ENCODE measurements around the gene DNER.
"Not testable (repeated sequence)": the region's sequence is repeated elsewhere in the genome, so short reads cannot be mapped to it uniquely, and the experiment has no call there.

Gene DNER, protein sequence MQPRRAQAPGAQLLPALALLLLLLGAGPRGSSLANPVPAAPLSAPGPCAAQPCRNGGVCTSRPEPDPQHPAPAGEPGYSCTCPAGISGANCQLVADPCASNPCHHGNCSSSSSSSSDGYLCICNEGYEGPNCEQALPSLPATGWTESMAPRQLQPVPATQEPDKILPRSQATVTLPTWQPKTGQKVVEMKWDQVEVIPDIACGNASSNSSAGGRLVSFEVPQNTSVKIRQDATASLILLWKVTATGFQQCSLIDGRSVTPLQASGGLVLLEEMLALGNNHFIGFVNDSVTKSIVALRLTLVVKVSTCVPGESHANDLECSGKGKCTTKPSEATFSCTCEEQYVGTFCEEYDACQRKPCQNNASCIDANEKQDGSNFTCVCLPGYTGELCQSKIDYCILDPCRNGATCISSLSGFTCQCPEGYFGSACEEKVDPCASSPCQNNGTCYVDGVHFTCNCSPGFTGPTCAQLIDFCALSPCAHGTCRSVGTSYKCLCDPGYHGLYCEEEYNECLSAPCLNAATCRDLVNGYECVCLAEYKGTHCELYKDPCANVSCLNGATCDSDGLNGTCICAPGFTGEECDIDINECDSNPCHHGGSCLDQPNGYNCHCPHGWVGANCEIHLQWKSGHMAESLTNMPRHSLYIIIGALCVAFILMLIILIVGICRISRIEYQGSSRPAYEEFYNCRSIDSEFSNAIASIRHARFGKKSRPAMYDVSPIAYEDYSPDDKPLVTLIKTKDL

DNA sequence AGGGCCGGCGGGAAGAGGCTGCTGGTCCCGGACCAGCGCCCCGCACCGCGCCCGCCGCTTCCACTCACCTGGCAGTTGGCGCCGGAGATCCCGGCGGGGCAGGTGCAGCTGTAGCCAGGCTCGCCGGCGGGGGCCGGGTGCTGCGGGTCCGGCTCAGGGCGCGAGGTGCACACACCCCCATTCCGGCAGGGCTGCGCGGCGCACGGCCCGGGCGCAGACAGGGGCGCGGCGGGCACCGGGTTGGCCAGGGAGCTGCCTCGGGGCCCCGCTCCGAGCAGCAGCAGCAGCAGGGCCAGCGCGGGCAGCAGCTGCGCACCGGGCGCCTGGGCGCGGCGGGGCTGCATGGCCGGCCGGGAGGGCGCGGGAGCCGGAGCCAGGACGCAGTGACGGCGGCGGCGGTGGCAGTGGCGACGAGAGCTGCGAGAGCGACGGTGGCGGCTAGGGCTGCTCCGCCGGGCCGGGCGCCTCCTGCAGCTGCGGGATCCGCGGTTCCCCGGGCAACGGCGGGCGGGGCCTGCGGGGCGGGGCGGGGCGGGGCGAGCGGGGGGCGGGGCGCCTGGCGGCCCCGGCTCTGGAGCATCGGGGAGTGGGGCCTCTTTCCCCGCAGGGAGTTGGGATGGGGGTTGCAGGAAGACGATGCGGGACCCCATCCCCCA is at the start of gene DNER:
TSS of gene DNER (minus strand) at position 476 of the 656 bp plus-strand sequence. CDS start at position 344, 132 bp downstream.
- DNase-seq, result no peak

DNA sequence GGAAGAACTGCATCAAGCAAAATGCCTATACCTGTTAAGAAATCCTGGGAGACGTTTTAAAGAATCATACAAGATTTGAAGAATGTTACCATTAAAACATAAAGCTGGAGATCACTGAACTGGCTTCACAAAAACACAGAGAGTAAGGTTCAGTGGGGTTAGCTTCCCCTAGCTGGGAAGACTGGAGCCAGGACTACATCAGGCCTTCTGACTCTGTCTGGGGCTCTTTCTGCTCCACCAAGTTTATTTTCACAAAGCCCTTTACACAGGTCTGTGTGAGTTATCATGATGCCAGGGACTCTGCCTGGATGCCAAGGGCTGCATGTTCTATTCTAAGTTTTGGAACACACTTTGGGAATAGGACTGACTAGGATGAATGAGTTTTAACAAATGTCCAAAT is 47.3 kb upstream of the DNER start:
- no peak for DNase-seq

DNA sequence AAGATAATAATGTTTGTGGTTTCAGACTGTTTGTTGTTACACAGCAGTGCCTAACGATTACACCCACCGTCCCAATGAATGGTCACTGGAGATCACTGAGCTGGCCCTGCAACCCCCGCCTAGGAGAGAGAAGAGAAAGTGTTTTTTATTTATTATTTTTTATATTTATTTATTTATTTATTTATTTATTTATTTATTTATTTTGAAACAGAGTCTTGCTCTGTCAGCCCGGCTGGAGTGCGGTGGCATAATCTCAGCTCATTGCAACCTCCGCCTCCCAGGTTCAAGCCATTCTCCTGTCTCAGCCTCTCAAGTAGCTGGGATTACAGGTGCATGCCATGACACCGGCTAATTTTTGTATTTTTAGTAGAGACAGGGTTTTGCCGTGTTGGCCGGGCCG is 43.1 kb upstream of the DNER start:
- not testable (repeated sequence) for DNase-seq

DNA sequence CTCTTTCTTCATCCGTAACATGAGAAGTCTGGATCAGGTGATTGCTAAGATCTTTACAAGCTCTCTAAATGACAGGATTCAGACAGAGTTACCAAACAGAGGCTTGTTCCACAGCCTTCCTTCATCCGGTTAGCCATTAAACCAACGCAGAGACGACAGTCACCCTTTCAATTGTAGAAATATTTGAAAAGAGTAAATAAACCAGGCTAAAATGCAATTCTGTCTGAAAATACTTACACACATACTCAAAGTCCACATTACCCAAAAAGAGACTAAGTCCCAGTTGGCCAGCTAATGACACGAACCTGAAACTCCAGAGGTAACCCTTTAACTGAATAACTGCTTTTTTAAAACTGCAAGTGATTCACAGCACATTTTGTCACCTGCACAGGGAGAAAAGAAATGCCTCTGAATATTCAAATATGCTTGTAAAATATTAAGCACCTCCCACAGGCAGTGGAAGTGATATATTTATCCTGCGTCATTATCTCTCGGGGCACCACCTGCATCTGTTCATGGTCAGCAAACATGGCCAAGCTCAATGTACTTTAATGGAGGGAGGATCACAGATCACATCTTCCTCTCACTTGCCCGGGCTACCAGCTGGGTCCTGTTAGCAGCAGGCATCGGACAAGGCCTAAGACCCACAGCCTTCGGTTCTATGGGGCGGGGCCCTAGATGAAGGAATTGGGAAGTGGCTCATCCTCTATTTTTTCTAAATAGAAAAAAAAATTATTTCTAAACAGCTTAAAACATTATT is 38.8 kb upstream of the DNER start:
- no peak for DNase-seq

DNA sequence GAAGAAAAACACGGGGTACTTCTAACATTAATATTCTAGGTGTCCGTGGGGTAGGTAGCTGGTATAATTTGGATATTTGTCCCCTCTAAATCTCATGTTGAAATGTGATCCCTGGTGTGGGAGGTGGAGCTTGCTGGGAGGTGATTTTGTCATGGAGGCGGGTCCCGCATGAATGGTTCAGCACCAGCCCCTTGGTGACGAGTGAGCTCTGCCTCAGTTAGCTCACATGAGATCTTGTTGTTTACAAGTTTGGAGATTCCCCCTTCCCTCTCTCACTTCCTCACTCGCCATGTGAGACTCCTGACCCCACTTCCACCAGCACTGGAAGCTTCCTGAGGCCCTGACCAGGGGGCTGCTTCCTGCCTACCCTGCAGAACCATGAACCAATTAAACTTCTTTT is 35.4 kb upstream of the DNER start:
- no peak for DNase-seq

DNA sequence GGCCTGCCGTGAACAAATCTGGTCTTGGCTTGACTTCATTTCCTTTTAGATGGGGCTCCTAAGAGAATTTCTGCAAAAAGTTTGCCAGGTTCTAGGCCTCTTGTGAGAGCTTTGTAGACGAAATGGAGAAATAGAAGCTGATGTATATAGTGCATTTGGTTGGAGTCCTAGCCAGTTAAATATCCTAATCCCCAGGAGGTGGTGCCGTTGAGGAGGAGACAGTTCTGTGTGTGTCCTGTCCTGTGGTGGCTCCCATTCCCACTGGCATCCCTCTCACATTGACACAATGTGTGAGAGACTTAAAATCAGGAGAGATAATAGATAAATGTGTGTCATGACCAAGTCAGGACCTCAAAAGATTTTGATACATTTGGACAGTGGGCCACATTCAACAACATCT is 34.6 kb upstream of the DNER start:
- no peak for DNase-seq

DNA sequence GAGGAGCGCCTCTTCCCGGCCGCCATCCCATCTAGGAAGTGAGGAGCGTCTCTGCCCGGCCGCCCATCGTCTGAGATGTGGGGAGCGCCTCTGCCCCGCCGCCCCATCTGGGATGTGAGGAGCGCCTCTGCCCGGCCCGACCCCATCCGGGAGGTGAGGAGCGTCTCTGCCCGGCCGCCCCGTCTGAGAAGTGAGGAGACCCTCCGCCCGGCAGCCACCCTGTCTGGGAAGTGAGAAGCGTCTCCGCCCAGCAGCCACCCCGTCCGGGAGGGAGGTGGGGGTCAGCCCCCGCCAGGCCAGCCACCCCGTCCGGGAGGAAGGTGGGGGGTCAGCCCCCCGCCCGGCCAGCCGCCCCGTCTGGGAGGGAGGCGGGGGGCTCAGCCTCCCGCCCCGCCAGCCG is 28.3 kb upstream of the DNER start:
- not testable (repeated sequence) for DNase-seq

DNA sequence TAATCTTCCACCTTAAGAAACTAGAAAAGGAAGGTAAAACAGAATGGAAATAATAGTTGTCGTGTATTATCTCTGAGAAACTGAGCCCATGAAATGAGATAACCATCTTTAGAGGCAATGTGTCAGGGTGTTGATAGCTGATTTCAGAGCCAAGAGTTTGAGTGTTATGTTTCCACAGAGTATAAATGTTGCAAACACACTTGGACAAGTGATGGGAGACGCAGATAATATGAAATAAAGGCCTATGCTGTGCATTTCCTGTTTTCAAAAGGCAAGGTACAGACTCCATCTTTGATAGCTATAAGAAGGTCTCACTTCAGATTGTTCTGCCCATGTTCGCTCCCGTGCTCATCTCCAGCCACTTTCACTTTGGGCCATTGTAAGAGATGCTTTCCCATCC is 25.9 kb upstream of the DNER start:
- DNase-seq, result no peak

DNA sequence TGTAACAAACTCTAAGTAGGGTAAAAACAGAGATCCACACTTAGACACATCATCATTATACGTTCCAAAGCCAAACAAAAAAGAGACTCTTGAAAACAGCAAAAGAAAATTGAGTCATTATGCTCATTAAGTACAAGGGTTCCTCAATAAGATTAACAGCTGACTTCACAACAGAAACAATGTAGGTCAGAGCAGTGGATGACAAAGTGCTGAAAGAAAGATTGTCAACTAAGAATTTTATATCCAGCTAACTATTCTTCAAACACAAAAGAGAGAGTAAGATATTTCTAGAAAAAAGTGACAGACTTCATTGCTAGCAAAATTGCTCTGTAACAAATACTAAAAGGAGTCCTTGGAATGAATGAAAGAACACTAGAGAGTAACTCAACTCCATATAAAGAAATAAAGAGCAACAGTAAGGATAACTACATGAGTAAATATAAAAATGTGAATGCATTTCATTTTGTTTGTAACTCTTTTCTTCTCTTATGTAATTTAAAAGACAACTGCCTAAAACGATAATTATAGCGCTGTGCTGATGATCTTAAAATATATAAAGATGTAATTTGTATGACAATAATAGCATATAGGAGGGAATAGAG is 23.8 kb upstream of the DNER start:
- DNase-seq, result no peak

DNA sequence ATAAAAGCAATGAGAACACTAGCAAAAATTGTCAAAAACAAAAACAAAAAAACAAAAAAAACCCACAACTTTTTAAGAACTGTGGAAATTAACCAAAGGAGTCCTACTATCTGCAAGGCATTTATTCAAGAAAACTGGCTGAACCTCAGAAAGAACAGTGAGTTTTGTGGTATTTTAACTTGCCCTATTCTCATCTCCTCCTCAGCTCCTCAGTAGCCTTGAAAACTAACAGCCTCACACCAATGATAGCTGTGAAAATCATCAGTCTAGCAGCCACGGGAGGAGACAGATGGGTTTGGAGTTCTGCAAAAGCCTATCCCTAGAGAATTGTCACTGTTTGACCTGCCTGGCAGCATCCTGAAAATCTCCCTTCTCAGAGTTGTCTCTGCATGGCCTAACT is 20.1 kb upstream of the DNER start:
- no peak for DNase-seq

DNA sequence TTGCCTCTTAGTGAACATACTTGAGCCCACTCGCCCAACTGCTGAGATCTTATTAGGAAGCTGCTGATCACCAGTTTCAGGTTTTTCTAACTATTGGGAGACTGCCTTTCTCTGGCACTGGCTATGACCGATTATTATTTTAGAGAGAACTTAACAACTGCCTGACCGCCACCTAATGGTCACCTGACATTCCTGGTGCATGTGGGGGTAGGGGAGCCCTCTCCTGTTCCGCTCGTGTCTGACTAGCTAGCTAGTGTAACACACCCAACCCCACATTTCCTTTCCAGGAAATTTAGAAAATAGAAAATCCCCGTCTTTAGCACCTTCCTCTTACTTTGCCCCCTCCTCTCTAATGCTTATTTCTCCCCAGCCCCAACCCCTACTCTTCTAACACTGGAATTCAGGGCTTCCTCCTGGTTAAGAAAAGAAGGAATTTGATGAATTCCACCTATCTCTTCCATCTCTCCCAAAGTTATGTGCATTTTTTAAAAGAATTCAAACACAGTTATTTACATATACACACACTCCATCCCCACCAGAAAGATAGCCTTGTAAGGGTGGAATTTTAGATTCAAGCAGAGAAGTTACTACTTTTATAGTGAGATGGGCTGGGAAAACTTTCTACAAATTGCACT is 19.4 kb upstream of the DNER start:
- DNase-seq, result no peak

DNA sequence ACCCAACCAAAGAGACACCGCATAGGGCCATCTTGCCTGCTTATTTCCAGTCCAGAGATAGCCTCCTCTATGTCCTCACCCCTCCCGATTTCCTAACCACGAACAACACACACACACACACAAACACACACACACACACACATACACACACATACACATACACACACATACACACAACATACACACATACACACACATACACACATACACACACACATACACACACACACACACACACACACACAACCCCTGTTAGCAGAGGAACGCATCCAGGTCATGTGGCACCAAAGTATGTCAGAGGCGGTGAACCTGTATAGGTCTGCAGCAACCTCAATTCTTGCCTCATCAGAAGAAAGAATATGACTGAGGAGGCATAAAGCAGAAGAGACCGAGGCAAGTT is 18.5 kb upstream of the DNER start:
- DNase-seq, result no peak

DNA sequence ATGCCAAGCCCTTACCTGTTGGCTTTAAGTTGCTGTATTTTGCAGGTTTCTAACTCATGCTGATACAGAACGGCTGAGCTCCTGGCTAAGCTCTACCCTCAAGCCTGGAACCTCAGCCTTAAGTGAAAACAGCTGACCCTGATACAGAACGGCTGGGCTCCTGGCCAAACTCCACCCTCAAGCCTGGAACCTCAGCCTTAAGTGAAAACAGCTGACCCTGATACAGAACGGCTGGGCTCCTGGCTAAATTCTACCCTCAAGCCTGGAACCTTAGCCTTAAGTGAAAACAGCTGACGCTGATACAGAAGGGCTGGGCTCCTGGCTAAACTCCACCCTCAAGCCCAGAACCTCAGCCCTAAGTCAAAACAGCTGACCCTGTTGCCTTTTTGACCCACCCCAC is 17.6 kb upstream of the DNER start:
- DNase-seq, result no peak

DNA sequence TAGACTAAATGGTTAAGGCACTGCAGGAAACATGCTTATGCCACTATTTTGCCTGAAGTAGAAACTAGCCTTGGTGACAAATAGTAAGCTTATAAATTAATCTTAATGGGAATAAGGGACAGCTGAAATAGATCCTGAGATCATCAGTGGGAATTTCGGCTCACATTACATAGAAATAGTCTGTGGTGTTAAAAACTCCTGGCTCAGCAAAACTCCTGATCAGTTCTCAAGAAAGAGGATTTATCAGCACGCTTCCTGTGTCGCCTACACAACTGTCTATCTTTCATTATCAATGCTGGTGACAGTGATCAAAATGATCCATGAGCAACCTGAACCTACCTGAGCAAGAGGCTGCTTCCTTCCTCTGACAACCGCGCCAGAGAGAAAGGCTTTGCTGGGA is 17.0 kb upstream of the DNER start:
- DNase-seq, result no peak

DNA sequence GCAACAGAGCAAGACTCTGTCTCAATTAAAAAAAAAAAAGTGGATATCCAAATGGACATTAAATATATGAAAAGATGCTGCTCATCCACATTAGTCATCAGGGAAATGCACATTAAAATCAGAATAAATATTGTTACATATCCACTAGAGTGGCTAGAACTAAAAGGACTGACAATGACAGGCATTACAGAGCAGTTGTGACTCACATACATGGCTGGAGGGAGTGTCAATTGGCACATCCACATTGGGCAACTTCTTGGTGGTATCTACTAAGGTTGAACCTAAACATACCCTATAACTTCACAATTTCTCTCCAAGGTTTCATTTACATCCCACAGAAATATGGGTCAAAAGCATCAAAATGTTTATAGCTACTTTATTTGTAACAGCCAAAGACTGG is 14.0 kb upstream of the DNER start:
- no peak for DNase-seq

DNA sequence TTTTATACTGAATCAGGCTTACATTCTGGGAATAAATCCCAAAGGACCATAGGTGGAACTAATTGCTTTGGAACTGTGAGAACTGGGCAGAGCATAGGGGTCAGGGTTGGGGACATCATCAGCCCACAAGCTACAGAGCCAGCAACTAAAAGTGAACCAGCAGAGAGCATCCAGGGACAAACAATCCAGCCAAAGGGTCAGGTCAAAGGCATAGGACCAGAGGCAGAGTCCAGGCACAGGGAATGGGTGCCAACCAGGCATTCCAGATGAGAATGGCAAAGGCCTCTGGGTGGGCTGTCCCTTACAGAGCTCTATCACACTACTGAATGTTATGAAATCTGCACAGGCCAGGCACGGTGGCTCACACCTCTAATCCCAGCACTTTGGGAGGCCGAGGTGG is 12.3 kb upstream of the DNER start:
- DNase-seq, result no peak

DNA sequence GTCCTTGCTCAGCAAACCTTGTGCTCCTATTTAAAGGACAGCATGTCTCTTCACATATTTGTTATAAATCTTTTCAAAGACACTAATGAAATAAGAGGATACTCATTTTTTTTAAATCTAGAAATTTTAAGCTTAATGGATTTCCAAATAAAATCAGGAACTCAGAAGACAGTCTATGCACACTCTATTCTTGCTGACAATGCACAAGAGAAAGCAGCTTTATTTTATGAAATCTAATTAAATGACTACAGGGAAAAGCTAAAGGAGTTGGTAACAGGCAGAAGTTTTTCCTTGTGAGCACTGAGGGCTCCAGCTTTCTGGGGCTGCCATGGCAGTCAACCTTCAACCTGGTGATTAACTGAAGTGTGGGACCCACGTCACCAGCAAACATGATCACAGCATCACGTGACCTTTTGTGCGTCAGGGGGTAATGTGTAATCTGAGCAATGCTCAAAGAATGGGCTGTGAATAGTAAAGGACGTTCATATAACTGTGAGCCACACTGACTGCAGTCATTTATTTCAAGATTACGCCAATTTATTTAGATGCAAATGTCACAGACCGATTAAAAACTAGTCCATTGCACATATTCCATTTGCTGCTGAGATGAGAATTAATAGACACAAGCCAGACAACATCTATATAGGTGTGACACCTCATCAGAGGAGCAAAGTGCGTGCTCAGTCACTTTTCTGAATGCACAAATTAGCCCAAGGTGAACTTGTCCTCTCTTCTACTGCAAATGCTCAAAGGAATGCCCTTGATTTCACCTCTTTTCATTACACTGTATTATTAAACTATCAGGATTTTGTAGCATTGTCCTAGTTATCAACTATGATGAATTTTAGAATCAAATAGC is 11.6 kb upstream of the DNER start:
- DNase-seq, result peak; percentile 4

DNA sequence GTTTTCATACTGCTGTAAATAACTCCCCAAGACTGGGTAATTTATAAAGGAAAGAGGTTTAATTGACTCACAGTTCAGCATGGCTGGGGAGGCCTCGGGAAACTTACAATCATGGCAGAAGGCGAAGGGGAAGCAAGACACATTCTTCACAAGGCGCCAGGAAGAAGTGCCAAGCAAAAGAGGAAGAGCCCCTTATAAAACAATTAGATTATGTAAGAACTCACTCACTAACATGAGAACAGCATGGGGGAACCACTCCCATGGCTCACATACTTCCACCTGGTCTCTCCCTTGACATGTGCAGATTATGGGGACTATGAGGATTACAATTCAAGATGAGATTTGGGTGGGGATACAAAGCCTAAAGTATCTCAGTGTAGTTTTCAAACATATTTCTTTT is 8.8 kb upstream of the DNER start:
- DNase-seq, result not testable (repeated sequence)

DNA sequence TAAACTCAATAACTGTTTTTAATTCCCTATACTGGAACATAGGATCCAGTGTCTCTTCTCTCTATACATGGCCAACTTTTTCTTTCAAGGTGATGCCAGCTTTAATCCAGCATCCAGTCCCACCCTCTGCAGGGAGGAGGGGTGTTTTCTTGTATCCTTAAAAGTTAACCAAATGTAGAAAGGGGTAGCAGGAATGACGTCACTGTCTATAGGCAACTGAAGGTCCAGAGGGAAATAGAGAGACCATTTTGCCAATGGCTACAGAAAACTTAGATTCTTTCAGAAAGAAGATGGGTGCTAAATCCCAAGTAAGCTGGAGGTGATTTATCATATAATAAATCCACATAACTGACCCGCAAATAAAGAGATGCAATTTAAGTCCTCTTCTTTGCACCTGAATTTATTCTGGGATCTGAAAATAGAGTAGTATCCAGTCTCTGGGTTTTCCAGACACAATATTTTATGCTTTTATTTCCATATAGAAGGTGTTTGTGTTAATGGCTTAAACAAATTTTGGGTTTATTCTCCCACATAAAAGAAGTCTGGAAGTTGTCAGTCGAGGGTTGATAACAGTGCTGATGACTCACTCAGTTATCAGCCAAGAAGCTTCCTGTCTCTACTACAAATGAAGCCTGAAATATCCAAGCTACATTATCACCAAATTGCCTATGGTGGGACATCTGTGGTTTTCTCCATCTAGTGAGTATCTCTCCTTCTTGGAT is 5.7 kb upstream of the DNER start:
- DNase-seq, result no peak

DNA sequence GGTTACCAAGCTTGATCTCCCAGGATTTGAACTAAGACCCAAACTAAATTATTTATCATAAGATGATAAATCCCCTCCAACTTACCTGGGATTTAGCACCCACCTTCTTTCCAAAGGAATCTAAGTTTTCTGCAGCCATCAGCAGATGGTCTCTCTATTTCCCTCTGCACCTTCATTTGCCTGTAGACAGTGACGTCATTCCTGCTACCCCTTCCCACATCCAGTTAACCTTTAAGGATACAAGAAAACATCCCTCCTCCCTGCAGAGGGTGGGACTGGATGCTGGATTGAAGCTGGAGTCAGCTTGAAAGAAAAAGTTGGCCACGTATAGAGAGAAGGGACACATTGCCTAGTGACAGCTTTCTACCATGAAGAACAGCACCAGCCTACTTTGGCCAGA is 3.7 kb upstream of the DNER start:
- no peak for DNase-seq
